GM21390 (cell line): Measurements from ENCODE around the gene COL23A1.

Source experiments
- ATAC-seq: cut with Tn5 transposase; IDR thresholded peaks from one replicate; pipeline ENCODE4 v1.9.1; 2021; ENCODE audit not compliant: unreplicated experiment

The COL23A1 gene

DNA sequence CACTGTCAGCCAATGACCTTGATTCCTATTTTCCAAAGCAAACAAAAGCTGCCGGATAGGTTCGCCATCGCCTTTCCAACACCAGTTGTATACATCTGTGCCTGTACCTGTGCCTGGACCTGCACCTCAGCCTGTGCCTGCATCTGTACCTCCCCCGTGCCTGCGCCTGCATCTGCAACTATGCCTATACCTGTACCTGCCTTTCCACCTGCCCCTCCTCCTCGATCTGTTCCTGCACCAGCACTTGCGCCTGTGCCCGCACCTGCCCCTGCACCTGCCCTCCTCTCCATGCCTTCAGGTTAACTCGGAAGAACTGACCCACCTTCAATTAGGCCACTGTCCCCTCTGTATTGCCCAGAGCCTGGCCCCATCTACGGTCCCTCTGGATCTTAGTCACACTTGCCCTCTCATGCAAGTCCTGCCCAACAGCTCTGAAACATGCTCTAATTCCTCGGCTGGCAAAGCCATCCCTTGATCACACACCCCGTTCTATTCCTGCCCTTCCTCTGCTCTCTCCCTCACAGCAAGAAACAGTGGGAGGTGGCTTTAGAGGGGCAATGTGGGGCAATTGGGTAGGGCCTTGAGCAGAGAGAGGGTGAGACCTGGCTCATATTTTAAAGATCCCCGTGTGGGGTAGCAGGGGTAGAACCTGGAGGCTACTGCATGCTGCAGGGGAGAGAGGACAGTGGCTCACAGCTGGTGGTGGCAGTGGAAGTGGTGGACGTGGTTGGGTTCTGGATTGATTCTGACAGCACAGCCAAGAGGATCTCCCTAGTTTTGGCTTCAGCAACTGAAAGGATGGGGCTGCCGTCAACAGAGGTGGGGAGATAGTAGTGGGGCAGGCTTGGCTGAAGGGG is 298.0 kb downstream of the COL23A1 start:
- ATAC-seq = no peak

DNA sequence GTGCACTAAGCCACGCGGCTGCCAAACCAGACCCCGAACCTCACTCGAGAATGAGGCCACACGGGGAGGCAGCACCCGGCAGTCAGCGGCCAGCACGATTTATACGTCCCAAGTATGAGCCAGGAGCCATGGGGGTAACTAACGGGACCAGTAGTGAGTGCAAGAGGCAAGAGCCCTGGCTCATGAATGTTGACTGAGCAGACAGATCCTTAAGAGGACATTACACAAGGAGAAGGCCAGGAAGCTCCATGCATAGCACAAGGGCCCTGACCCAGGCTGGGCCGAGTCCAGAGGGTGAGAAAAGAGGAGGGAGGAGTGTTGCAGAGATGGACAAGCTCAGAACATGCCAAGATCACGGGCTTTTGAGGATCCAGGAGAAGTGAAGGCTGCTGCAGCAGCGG is 299.0 kb downstream of the COL23A1 start:
- no peak for ATAC-seq

DNA sequence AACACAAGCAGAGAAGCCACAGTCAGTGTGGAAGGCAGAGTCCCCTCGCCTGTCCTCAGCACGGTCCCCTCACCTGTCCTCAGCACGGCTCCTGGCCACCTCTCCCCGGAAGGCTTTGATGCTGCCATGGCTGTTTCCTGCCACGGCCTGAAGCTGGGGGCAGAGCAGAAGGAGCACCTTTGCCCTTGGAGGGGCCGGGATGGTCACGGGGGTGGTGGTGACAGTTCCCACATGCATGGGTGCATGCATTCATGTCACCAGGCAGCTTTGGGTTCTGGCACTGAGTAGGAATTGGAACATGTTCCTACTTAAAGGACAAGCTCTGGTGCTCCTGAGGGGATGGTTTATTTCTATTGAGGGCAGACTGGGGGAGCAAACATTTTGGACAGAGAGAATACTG is 299.8 kb downstream of the COL23A1 start:
- ATAC-seq = no peak

DNA sequence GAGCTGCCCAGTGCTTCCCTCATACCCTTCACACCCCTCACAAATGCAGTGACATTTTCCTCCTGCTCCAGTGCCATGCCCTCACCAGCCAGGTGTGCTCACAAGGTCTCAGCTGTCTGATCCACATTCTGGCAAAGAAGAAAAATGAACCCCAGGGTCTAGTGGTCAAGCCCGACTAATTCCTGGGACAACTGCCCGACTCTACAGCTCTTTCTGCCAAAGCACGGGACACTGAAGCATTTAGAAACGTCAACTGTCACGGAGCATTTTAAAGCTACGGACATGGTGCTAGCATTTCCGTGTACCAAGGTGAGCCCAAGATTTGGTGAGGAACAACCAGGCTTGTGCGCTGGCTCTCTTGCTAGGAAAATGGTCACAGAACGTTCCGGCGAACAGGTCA is 300.8 kb downstream of the COL23A1 start:
- no peak for ATAC-seq

DNA sequence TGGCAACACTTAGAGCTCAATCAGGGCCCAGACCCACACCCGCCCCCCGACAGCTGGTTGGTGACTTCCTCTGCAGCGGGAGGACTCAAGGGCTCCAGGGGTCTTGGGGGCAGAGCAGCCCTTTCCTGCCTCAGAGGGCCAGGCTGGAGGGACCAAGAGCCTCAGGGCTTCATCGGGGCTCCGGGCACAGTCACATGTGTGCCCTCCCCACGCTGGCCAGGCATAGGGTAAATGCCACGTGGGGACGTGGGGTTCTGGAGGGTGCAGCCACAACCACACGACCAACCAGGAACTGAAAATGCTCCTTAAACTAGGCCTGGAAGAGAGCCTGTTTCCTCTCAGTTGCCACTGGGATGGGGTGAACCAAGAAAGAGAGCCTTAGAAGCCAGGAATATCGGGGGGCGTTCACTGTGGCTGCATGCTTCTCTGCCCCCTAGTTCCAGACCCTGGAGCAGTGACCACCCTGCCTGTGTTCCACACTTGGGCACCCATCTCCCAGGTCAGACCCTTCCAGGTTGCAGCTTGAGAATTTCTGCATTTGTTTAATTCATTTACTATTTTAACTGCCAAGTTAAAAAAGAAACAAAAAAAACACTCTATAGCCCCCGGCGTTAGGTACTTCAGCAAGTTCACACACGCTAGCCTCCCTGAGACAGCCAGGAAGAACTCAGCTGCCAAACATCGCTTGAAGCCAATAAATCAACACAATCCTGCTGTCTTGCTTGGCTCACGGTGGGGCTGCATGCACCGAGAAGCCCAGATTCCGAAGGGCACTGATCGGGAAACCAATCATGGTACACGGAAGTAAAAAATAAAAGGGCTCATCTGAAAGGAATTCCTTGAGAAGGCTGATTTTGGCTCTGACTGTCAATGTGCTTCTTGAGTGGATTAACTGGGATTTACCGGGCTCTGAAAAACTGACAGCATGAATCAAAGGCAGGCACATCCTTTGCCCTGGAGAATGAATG is 301.5 kb downstream of the COL23A1 start:
- ATAC-seq = no peak

DNA sequence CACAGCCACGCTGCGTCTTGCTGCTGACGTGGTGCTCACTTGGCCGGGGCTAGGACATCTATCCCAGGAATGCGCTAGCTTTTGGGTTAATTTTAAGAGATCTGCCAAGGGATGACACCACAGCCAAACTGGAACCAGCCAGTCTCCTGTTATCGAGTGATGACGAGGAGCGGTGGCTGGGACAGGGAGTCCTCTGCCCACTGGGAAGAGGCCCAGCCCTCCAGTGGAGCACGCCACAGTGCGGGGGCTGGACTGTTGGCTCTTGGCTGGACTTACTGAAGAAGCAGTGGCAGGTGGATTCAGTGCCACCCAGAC is 302.4 kb downstream of the COL23A1 start:
- no peak for ATAC-seq

DNA sequence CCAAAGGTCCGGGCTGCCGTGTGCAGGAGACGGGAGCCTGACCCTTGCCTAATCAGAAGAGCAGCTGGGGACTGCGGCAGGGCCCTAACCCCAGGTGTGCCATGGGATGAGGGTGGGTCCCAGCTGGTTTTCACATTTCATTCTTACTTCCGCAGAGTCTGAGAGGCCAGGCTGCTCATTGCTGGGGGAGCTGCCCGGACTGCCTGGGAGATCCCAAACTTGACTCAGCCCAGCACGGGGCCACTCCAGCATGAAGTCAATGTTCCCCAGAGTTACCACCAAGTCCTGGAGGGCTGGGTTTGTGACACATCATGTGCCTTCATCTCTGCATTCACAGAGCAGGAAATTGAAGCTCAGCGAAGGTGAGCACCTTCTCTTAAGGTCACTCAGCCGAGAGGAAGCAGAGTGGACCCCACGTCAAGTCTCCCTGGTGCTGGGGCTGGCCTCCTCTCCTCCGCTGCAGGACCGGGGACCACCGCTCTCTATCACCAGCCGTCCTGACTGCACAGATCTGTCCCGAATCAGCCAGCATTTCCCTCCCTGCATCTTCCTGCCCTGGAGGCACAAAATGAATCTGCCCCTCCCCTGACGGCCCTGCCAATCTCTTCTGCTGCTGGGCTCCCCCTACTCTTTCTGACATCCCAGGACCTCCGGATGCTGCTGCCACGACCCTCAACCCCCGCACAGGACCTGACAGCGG is 303.0 kb downstream of the COL23A1 start:
- ATAC-seq = no peak

DNA sequence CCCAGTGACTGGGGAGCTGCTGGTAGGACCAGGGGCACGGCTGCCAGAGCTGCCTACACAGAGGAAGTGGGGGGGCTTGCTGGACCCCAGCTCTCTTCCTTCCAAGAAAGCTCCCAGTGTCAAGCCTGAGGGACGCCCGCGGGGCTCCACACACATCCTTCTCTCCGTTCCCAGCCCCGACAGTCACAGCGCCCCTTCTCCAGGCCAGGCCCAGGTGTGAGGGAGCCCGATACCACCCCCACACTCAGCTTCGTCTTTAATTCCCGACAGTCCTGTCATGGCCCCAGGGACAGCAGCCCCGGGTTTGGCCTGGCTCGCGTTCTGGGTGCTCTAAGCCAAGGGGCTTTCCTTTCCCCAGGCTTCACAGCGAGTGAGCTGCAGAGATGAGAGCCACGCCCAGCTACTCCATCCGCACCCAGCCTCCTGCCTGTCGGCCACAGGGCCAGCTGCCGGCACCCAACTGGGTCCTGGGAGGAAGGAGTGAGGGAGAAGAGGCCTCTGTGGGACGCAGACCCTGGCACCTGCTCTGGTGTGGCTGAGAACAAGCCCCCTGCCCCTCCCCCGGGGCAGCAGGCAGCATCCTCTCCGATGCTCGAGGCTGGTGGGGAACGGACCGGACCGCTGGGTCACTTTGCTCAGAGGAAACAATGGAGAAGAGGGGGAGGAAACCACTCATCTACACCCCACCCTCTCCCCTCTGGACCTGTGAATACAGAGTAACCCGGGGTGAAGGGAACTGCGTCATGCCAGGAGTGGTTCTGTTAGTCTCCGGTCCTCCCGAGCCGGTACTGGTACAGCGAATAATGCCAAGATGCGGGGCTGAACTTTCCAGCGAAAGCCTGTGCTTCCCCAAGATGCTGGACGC is 303.7 kb downstream of the COL23A1 start:
- no peak for ATAC-seq

DNA sequence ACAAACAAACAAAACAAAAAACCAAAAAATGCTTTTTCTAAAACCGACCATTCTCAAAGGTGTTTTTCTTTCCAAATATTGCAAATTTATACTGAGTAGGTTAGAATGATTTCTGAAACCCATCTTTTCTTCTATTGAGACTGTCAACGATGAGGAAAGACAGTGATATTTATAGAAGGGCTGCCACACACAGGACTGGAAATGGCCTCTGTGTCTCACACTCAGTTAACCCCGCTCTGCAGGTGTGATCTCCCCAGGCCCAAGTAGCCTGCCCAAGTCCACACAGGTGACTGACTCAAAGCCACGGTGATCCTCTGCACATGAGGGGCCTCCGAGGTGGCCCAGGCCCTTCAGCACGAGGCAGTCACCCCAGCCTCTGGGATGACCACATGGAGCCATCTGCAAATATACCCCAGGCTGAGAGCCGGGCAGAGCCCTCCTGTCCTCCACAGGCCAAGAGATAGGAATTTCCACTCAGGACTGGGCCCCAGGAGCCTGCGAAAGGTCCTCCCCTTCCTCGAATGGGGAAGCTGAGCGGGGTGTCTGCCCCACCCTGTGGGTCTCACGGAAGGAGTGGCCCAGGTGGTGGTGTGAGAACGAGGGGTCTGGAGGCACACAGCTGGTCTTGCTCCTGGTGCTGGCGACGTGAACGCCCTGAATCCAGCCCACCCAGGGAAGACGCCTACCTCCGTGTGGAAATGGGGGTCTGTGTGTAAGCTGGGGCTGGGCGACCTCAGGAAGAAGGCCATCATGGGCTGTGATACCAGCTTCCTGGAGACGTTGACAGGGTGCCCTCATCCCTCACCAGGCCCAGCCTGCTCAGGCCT is 304.6 kb downstream of the COL23A1 start:
- no peak for ATAC-seq

DNA sequence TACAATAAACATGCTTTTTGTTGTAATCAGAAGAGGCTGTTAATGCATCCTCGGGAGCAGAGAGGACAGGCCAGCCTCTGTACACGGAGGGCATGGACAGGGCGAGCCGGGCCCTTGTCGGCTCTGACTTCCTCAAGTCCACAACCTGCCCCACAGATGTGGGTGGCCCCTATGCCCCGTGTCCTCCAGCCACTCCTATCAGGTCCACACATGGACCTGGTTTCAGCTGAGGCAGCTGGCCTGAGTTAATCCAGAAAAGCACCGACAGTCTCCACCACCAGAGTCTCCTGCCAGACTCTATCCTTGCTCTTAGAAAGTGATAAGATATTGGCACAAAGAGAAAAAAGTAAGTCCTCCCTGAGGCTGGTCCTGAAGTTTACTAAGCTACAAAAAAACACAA is 305.2 kb downstream of the COL23A1 start:
- no peak for ATAC-seq

DNA sequence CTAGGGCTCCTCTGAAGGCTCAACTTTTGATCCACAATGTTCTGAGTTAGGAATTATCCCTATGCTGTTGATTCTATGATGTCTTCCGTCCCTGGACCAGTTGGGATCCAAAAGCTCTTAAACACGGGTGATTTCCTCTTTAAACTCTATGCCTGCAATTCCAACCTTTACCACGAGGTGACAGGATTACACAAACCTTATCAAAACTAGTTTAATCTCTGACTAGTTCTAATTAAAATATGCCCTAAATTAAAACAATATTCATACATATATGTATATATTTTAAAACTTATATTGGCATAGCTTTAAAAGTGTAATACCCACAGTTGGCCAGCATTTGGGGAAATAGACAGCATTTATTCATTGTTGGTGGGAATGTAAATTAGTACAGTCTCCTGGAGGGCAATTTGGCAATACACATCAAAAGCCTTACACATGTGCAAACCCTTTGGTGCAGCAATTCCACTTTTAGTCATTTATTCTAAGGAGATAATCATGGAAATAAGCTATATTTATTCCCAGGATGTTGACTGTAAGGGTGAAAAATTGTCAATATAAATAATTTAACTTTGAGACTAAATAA is 306.0 kb downstream of the COL23A1 start:
- ATAC-seq = no peak

DNA sequence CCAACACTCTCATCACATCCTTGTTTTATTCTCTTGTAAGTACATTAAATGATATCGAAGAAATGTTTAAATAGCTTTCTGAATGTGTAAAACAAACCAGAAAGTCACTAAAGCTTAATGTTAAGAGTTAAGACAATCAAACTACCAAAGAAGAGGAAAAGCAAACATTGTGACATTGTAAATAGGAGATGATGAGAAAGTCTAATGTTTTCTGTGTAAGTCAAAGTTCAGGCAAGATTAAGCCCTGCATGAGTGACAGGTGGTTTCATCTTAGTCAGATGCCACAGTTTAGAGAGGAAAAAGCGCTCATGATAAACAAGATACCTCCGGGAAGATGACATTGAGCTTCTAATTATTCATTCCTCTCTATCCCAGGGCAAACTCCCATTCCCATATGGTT is 306.7 kb downstream of the COL23A1 start:
- ATAC-seq = no peak

DNA sequence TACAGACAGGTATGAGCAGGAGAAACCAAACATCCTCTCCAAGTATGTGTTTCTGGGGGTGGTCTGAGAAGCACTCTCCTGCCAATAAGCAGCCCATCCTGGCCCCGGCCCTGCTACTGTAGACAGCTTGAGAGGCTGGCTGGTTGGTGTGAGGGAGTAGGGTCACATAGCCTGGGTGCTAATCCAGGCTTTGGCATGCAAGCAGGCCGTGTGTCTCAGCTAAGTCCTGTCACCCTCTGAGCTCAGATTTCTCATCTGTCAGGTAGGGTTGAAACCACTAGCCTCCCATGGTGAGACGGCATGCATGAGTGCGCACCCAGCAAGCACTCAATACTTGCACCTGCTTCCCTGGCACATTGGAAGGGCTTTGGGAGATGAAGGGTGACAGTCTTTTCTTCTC is 307.8 kb downstream of the COL23A1 start:
- ATAC-seq = no peak

DNA sequence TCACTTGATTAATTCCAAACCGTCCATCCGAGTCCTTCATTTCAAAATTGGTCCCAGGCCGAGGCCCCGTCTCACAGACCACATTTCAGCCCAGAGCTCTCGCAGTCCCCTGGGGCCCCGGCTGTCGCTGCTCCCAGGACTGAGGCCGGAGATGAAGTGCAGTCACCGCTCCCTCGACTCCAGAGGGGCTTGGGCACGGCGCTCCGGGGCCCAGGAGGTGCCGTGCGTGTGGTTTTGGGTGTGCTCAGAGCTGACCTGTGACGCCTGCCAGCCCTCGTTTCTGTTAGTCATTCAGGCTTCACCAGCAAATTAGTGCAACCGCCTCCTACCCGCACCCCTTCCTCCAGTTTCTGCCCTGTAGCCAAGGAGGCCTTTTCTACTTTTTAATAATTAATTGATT is 308.9 kb downstream of the COL23A1 start:
- ATAC-seq = no peak

DNA sequence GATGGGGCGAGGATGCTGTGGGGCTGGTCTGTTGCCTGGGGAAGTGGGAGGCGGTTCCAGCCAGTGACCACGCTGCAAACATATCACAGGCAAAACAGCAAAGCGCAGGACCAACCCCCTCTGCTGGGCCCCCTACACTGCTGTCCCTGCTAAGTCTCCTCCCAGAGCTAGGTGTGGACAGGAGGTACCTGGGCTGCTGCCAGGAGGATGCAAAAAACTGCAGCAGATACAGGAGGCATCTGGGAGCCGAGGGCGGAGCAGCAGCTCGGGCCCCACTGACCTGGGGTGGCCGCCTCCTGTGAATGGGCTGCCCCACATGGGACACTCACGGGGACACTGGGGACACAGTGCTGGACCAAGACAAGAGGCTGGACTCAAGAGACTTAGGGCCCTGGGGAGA is 309.6 kb downstream of the COL23A1 start:
- no peak for ATAC-seq

DNA sequence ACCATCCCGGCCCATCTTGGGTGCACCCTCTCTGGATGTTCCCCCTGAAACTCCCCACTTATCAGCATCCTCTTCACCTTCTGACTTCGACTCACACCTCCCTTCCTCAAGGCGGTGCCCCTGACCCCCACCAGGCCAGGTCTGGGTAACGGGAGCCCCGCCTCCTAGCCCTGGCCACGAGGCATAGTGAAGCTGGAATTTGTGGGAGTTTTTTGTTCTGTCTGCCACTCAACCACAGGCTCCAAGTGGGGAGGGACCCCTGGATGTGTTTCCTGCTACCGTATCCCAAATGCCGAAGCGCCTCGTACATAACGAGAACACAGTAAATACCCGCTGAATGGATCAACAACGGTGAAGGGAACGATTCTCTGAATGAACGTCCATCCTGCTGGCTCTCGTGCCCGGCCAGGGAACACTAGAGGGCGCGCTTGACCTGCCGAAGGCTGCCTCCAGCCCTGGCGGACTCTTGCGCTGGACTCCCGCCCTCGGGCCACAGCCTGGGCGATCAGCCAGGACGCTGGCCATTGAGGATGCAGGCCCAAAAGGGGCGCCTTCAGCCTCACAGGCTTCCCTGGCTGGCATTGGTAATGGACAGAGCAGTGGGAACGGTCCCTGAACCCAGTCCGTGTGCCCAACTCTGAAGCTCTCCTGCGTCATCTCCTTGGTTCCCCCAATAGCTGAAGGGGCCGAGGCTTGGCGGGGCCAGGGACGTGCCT is 310.3 kb downstream of the COL23A1 start:
- ATAC-seq = peak; percentile 71

DNA sequence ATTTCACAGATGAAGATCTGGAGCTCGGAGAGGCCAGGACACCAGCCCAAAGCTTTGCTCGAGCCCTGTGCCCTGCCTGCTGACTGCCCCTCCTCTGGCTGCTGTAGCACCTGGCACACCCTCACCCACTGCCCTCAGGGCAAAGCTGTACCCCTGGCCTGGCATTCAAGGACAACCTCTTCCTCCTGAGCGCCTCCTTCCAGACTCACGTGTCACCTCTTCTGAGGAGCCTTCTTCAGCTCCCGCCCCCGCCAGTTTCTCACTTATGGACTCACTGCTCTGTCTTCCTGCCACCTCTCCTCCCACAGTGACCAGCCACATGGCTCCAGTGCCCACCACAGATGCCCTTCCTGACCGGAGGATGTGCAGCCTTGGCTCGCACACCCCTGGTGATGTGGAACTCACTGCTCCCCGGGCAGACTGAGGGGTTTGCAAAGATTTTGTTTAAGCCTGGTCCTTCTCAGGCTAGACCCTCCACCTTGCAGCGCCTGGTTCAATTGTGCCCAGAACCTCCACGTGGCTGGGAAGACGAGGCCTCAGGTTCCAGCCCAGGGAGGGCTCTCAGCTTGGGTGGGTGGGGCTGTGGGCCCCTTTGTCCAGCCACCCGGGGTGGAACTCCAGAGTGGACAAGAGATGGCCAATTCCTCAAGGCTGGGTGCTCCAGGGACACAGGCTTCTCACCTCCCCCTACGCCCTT is 311.0 kb downstream of the COL23A1 start:
- no peak for ATAC-seq

DNA sequence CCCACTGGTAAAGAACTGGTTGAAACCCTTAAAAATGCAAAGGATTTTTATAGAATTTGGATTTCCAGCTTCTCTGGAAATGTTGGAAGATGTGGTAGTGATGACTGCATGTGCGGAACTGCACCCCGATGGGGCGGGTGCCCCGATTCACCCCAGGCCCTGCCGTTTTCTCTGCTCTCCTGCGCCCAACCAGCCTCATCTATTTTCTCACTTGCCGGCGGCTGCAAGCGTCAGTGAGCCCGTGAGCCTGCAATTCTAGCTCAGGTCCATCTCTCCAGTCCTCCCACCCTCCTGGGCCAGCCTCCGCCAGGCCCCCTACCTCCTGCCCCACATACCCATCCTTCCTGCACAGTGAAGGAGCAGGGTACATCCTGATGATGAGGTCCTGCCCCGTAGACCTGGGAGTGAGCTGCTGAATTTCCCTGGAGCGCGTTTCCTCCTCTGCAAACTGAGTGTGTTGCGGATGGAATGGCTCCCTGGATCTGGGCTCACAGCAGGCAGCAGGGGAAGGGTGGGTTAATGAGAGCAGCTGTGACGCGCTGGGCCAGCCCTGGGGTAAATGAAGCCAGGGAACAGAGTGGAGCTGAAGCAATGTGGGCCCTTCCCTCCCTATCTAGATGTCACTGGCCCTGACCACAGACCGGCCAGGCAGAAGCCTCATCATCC is 311.7 kb downstream of the COL23A1 start:
- no peak for ATAC-seq
